HepG2 (cell line): ENCODE data around the gene SERTAD1. TPM values are rescaled to one million over a fixed set of nuclear protein-coding genes. Genes with fewer than 3 reads are reported as not detected.

ENCODE experiments used
- ATF1 ChIP-seq: IDR thresholded peaks from 2 replicates; pipeline ENCODE4 v1.6.1; 2016; ENCODE audit warnings: mild to moderate bottlenecking, control low read depth
- ESRRA ChIP-seq: sonication (generic); formaldehyde crosslinking; IDR thresholded peaks from 2 replicates; pipeline ENCODE4 v1.5.1; 2020; ENCODE audit warnings: mild to moderate bottlenecking, low read depth, missing genetic modification reagents
- HMGXB4 ChIP-seq, 2 experiments: sonication (generic) in 1 of 2; formaldehyde crosslinking in 1 of 2; IDR thresholded peaks; 2 replicates each; pipeline versions ENCODE4 v1.4.0 to v1.6.1; 2018 to 2020; ENCODE audit warnings: missing genetic modification reagents in 2 of 2, borderline replicate concordance in 1 of 2, low read depth in 1 of 2, mild to moderate bottlenecking in 1 of 2, missing biosample characterization in 1 of 2
- HNF4A ChIP-seq: sonication (generic); formaldehyde crosslinking; IDR thresholded peaks from 2 replicates; pipeline ENCODE4 v1.4.0; 2020; ENCODE audit warnings: missing genetic modification reagents
- HNRNPK ChIP-seq: fragments of 200-400 bp; formaldehyde crosslinking; IDR thresholded peaks from 2 replicates; pipeline ENCODE4 v1.6.1; 2018; ENCODE audit warnings: low read length, low read depth, moderate library complexity, mild to moderate bottlenecking; ENCODE audit not compliant: poor library complexity, severe bottlenecking
- KAT7 ChIP-seq: IDR thresholded peaks from 2 replicates; pipeline ENCODE4 v1.6.1; 2018; ENCODE audit warnings: borderline replicate concordance, missing compliant biosample characterization
- MAX ChIP-seq: IDR thresholded peaks from 2 replicates; pipeline ENCODE4 v1.6.1; 2012; ENCODE audit warnings: inconsistent platforms
- NFIC ChIP-seq: IDR thresholded peaks from 2 replicates; pipeline ENCODE4 v1.6.1; 2012; ENCODE audit warnings: mild to moderate bottlenecking, low read length, inconsistent platforms
- NPAS2 ChIP-seq: sonication (generic); formaldehyde crosslinking; IDR thresholded peaks from 2 replicates; pipeline ENCODE4 v1.8.0; 2022; ENCODE audit warnings: mild to moderate bottlenecking, missing genetic modification reagents, borderline replicate concordance
- SOX13 ChIP-seq, 3 experiments: fragments of 450-650 bp in 1 of 3; sonication (generic) in 1 of 3; formaldehyde crosslinking in 1 of 3; IDR thresholded peaks in 2 of 3; conservative IDR thresholded peaks in 1 of 3; 2 replicates each; pipeline versions ENCODE4 v1.5.0 to v1.6.1; 2016 to 2020; ENCODE audit warnings: antibody characterized with exemption in 1 of 3, mild to moderate bottlenecking in 1 of 3, missing compliant biosample characterization in 1 of 3, missing genetic modification reagents in 1 of 3, moderate library complexity in 1 of 3
- SP5 ChIP-seq: IDR thresholded peaks from 2 replicates; pipeline ENCODE4 v1.6.1; 2016; ENCODE audit warnings: low read depth, borderline replicate concordance
- STAT6 ChIP-seq: sonication (generic); formaldehyde crosslinking; IDR thresholded peaks from 2 replicates; pipeline ENCODE4 v1.4.0; 2020; ENCODE audit warnings: missing genetic modification reagents, mild to moderate bottlenecking, borderline replicate concordance
- ZBTB25 ChIP-seq: IDR thresholded peaks from 2 replicates; pipeline ENCODE4 v1.6.1; 2018; ENCODE audit warnings: missing genetic modification reagents
- ZBTB34 ChIP-seq: sonication (generic); formaldehyde crosslinking; IDR thresholded peaks from 2 replicates; pipeline ENCODE4 v1.8.0; 2022; ENCODE audit warnings: mild to moderate bottlenecking, missing genetic modification reagents
- ZBTB38 ChIP-seq: sonication (generic); formaldehyde crosslinking; IDR thresholded peaks from 2 replicates; pipeline ENCODE4 v1.5.1; 2020; ENCODE audit warnings: mild to moderate bottlenecking, missing genetic modification reagents
- ZFP82 ChIP-seq: sonication (generic); formaldehyde crosslinking; IDR thresholded peaks from 2 replicates; pipeline ENCODE4 v1.5.1; 2020; ENCODE audit warnings: mild to moderate bottlenecking, missing genetic modification reagents, borderline replicate concordance
- ZNF446 ChIP-seq: sonication (generic); formaldehyde crosslinking; IDR thresholded peaks from 2 replicates; pipeline ENCODE4 v1.5.0; 2020; ENCODE audit warnings: mild to moderate bottlenecking, missing genetic modification reagents
- ZNF501 ChIP-seq: sonication (generic); formaldehyde crosslinking; IDR thresholded peaks from 2 replicates; pipeline ENCODE4 v1.5.1; 2020; ENCODE audit warnings: mild to moderate bottlenecking, moderate library complexity, missing genetic modification reagents
- ZNF672 ChIP-seq: sonication (generic); formaldehyde crosslinking; IDR thresholded peaks from 2 replicates; pipeline ENCODE4 v1.8.1; 2022; ENCODE audit warnings: missing genetic modification reagents
- ZNF720 ChIP-seq: sonication (generic); formaldehyde crosslinking; IDR thresholded peaks from 2 replicates; pipeline ENCODE4 v1.4.0; 2020; ENCODE audit warnings: missing genetic modification reagents
- ZNF724P ChIP-seq: sonication (generic); formaldehyde crosslinking; IDR thresholded peaks from 2 replicates; pipeline ENCODE4 v1.8.0; 2022; ENCODE audit warnings: missing genetic modification reagents, borderline replicate concordance
- polyA plus RNA-seq, 8 experiments: library from polyadenylated mRNA; depleted of rRNA in 3 of 8; stranded (reverse) in 7 of 8; unstranded in 1 of 8; fragments of >200 nt; fragmentation: Illumina TruSeq in 4 of 8; extraction: Trizol in 4 of 8; gene quantifications; 2 replicates each; pipeline versions ENCODE4 v1.2.1 to v1.2.3, GENCODE V29; 2011 to 2016; ENCODE audit warnings: low read depth in 4 of 8, missing spikeins in 1 of 8, mixed read lengths in 1 of 8; ENCODE audit not compliant: insufficient read depth in 1 of 8
- total RNA-seq, 5 experiments: library from RNA; depleted of rRNA; stranded (reverse); fragments of >200 nt; fragmentation: Illumina TruSeq; extraction: Trizol; gene quantifications; 2 replicates each; pipeline ENCODE4 v1.2.3, GENCODE V29; 2016; ENCODE audit warnings: low read depth in 1 of 5

SERTAD1 gene
- total and polyA plus RNA-seq, 2 of the 13 experiments (the other 11 are each of a cell fraction or from before 2014, with no cell fraction given), result 4.3 to 4.5 TPM

- peak; percentile 81 for TF ChIP-seq MAX
- no peak for TF ChIP-seq KAT7
- TF ChIP-seq ZFP82 (CRISPR knock-in tag), result no peak
- TF ChIP-seq NPAS2, result no peak
- TF ChIP-seq ZNF446 (CRISPR knock-in tag), result 0 out of 2 replicates have a peak, but pooled peaks have one; percentile 78
- no peak for TF ChIP-seq ZNF672 (CRISPR knock-in tag)
- peak; percentile 72 for TF ChIP-seq SP5 (CRISPR knock-in tag)
- no peak for TF ChIP-seq ZNF724P (CRISPR knock-in tag)
- TF ChIP-seq HNF4A (CRISPR knock-in tag), result 0 out of 2 replicates have a peak, but pooled peaks have one; percentile 1
- no peak for TF ChIP-seq ESRRA (CRISPR knock-in tag)
- no peak; a peak in 1 of 4 replicates for TF ChIP-seq HMGXB4 (CRISPR knock-in tag; IDR thresholded peaks at IDR 0.05; ENCODE audit: borderline replicate concordance in 1 of 2, low read depth in 1 of 2)
- no peak for TF ChIP-seq ZBTB38 (CRISPR knock-in tag)
- TF ChIP-seq ZNF720 (CRISPR knock-in tag), result no peak
- TF ChIP-seq ZBTB34, result no peak
- TF ChIP-seq SOX13 (IDR thresholded peaks at IDR 0.05), result no peak
- peak in 1 of 2 experiments; percentile 51; a peak in 1 of 4 replicates for TF ChIP-seq SOX13 (CRISPR knock-in tag; conservative IDR thresholded peaks at IDR 0.05 in 1 of 2, IDR thresholded peaks at IDR 0.05 in 1 of 2)
- no peak for TF ChIP-seq STAT6
- TF ChIP-seq ZNF501 (CRISPR knock-in tag), result no peak; the same call in 1 of the 2 replicates
- no peak for TF ChIP-seq HNRNPK
- TF ChIP-seq ZBTB25 (CRISPR knock-in tag), result no peak
- no peak for TF ChIP-seq ATF1 (CRISPR knock-in tag)
- TF ChIP-seq NFIC, result no peak
Measured at GRCh38 chr19:40433391-40434216, 7.8 kb upstream of the SERTAD1 start (continued).
